Naive thymus-derived CD4-positive, alpha-beta T cell (primary cell): ENCODE data around the gene HEATR5A. TPM values are rescaled to one million over a fixed set of nuclear protein-coding genes. Genes with fewer than 3 reads are reported as not detected.

Experiments used
- polyA plus RNA-seq, 2 donors: library from polyadenylated mRNA; unstranded; fragments of 300-500 nt; fragmentation: Illumina TruSeq; gene quantifications; one replicate each; pipeline ENCODE4 v1.2.3, GENCODE V29; 2021
- total RNA-seq, 6 experiments: library from RNA in 5 of 6; stranded (reverse) in 5 of 6; gene quantifications; 1 replicate in 5 of 6; 2 replicates in 1 of 6; pipeline ENCODE4 v1.2.3 and lab custom pipeline; 2021 to 2026

Gene HEATR5A
- total and polyA plus RNA-seq, 7 experiments from 2014 or later, result 5.6 to 14.4 (median 12.7) TPM

Other genes with a start within 250 kb of the HEATR5A start
- gene HECTD1, start 212.8 kb downstream of the HEATR5A start, total RNA-seq, result 100 to 1,000 TPM; 115 to 163 (median 158) TPM
- gene HECTD1, start 212.8 kb downstream of the HEATR5A start, polyA plus RNA-seq, result 10 to 100 TPM; 25.5 to 33.9 TPM
- 10 to 100 TPM; 13.4 to 20.2 (median 18.6) TPM for gene DTD2, start 37.0 kb upstream of the HEATR5A start, total RNA-seq
- gene DTD2, start 37.0 kb upstream of the HEATR5A start, polyA plus RNA-seq, result 10 to 100 TPM; 22.8 to 27.2 TPM
- under 1 TPM in 1 of 5 experiments, not detected in 4; 0.29 TPM for gene GPR33, start 67.5 kb upstream of the HEATR5A start, total RNA-seq
- gene GPR33, start 67.5 kb upstream of the HEATR5A start, polyA plus RNA-seq, result not detected
- gene NUBPL, start 140.9 kb upstream of the HEATR5A start, total RNA-seq, result 10 to 100 TPM in 2 of 5 experiments, 1 to 10 TPM in 3; 6.1 to 11.7 (median 8.3) TPM
- gene NUBPL, start 140.9 kb upstream of the HEATR5A start, polyA plus RNA-seq, result 1 to 10 TPM; 5.8 to 10.0 TPM